ENCODE data around the gene MACROD2. TPM values are rescaled to one million over a fixed set of nuclear protein-coding genes. Genes with fewer than 3 reads are reported as not detected.

MACROD2 gene
- polyA plus RNA-seq, 1 donor from 2014 or later, result 23.2 TPM

DNA sequence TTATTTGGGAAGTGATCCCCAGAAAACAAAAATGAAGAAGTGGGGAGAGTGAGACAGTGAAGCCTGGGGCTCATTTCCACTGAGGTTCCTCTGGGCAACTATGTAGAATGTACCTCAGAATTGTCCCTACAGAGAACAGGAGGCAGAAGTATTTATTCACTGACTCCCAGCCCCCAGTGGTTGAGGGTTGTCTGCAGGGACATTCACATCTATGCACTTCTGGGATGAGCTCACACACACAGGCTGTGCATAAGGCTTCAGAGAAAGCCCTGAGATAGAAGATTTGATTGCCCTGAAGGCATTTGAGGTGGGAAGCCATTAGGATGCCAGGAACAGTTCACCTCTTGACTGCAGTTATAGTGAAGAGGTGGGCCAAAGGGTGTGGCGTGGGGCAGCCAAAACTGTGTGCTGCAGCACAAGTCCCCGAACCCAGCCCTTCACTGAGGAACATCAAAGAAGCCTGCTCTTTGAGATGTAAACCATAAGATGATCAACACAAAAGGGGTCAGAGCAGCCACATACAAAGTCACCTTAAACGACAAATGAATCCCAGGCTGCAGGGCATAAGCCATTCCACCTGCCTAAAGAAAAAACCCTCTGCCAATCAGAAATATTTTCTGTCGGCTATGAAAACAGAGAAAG is 1195.9 kb downstream of the MACROD2 start:
- Histone ChIP-seq H2AFZ (ENCODE audit: low read depth, low read length) (no peak overlapping the region), H4K20me1 (ENCODE audit: insufficient read depth) (no peaks in the 10 kb centered on the region), H3K4me2 (ENCODE audit: low read length) (no peak overlapping the region), H3K4me3 (ENCODE audit: low read length) (no peak overlapping the region), H3K79me2 (replicated peaks; ENCODE audit: insufficient read depth, low read length) (no peaks in the 10 kb centered on the region), H3K27ac (ENCODE audit: low read length) (no peak overlapping the region), H3K27me3 (ENCODE audit: insufficient read depth, low read depth, low read length) (no peaks in the 10 kb centered on the region), H3K36me3 (ENCODE audit: insufficient read depth, low read length) (no peaks in the 10 kb centered on the region), H3K9me3 (ENCODE audit: low read length) (no peaks in the 10 kb centered on the region), H3K9me2 (ENCODE audit: insufficient read depth, low read length) (no peaks in the 10 kb centered on the region), H3K9ac (ENCODE audit: low read length) (no peak overlapping the region), H3F3A (ENCODE audit: insufficient read depth, low read length, poor library complexity, severe bottlenecking) (no peaks in the 10 kb centered on the region)
- TF ChIP-seq RAD21 (conservative IDR thresholded peaks at IDR 0.05) (no peak), MXI1 (conservative IDR thresholded peaks at IDR 0.05; ENCODE audit: poor library complexity, severe bottlenecking) (no peak), SMC3 (conservative IDR thresholded peaks at IDR 0.05; ENCODE audit: poor library complexity) (no peak), EZH2 (IDR thresholded peaks at IDR 0.05; ENCODE audit: borderline replicate concordance, insufficient read depth, low read length, poor library complexity, severe bottlenecking) (no peak)
- TF ChIP-seq, protein P1, sequence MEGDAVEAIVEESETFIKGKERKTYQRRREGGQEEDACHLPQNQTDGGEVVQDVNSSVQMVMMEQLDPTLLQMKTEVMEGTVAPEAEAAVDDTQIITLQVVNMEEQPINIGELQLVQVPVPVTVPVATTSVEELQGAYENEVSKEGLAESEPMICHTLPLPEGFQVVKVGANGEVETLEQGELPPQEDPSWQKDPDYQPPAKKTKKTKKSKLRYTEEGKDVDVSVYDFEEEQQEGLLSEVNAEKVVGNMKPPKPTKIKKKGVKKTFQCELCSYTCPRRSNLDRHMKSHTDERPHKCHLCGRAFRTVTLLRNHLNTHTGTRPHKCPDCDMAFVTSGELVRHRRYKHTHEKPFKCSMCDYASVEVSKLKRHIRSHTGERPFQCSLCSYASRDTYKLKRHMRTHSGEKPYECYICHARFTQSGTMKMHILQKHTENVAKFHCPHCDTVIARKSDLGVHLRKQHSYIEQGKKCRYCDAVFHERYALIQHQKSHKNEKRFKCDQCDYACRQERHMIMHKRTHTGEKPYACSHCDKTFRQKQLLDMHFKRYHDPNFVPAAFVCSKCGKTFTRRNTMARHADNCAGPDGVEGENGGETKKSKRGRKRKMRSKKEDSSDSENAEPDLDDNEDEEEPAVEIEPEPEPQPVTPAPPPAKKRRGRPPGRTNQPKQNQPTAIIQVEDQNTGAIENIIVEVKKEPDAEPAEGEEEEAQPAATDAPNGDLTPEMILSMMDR (IDR thresholded peaks at IDR 0.05; ENCODE audit: poor library complexity, severe bottlenecking), result no peak
- TF ChIP-seq, protein P2, sequence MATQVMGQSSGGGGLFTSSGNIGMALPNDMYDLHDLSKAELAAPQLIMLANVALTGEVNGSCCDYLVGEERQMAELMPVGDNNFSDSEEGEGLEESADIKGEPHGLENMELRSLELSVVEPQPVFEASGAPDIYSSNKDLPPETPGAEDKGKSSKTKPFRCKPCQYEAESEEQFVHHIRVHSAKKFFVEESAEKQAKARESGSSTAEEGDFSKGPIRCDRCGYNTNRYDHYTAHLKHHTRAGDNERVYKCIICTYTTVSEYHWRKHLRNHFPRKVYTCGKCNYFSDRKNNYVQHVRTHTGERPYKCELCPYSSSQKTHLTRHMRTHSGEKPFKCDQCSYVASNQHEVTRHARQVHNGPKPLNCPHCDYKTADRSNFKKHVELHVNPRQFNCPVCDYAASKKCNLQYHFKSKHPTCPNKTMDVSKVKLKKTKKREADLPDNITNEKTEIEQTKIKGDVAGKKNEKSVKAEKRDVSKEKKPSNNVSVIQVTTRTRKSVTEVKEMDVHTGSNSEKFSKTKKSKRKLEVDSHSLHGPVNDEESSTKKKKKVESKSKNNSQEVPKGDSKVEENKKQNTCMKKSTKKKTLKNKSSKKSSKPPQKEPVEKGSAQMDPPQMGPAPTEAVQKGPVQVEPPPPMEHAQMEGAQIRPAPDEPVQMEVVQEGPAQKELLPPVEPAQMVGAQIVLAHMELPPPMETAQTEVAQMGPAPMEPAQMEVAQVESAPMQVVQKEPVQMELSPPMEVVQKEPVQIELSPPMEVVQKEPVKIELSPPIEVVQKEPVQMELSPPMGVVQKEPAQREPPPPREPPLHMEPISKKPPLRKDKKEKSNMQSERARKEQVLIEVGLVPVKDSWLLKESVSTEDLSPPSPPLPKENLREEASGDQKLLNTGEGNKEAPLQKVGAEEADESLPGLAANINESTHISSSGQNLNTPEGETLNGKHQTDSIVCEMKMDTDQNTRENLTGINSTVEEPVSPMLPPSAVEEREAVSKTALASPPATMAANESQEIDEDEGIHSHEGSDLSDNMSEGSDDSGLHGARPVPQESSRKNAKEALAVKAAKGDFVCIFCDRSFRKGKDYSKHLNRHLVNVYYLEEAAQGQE (IDR thresholded peaks at IDR 0.05; ENCODE audit: borderline replicate concordance), result no peak

DNA sequence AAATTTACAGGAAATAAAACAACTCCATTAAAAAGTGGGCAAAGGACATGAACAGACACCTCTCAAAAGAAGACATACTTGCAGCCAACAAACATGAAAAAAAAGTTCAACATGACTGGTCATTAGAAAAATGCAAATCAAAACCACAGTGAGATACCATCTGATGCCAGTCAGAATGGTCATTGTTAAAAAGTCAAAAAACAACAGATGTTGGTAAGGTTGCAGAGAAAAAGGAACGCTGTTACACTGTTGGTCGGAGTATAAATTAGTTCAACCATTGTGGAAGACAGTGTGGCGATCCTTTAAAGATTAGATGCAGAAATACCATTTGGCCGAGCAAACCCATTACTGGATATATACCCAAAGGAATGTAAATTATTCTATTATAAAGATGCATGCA is 1200.1 kb downstream of the MACROD2 start:
- Histone ChIP-seq H3K27me3 (ENCODE audit: insufficient read depth, low read depth, low read length) (no peaks in the 10 kb centered on the region), H3K36me3 (ENCODE audit: insufficient read depth, low read length) (no peaks in the 10 kb centered on the region), H3K4me3 (ENCODE audit: low read length) (no peak overlapping the region), H3K27ac (ENCODE audit: low read length) (no peak overlapping the region), H2AFZ (ENCODE audit: low read depth, low read length) (no peak overlapping the region), H3K9me3 (ENCODE audit: low read length) (no peaks in the 10 kb centered on the region), H3F3A (ENCODE audit: insufficient read depth, low read length, poor library complexity, severe bottlenecking) (no peaks in the 10 kb centered on the region), H3K9me2 (ENCODE audit: insufficient read depth, low read length) (no peaks in the 10 kb centered on the region), H4K20me1 (ENCODE audit: insufficient read depth) (no peaks in the 10 kb centered on the region), H3K9ac (ENCODE audit: low read length) (no peak overlapping the region), H3K79me2 (replicated peaks; ENCODE audit: insufficient read depth, low read length) (no peaks in the 10 kb centered on the region), H3K4me2 (ENCODE audit: low read length) (no peak overlapping the region)
- no peak for TF ChIP-seq SMC3 (conservative IDR thresholded peaks at IDR 0.05; ENCODE audit: poor library complexity)
- TF ChIP-seq, protein P1 (IDR thresholded peaks at IDR 0.05; ENCODE audit: poor library complexity, severe bottlenecking), result no peak
- TF ChIP-seq, protein P2 (IDR thresholded peaks at IDR 0.05; ENCODE audit: borderline replicate concordance), result no peak
- no peak for TF ChIP-seq RAD21 (conservative IDR thresholded peaks at IDR 0.05)
- TF ChIP-seq MXI1 (conservative IDR thresholded peaks at IDR 0.05; ENCODE audit: poor library complexity, severe bottlenecking), result no peak
- TF ChIP-seq EP300 (conservative IDR thresholded peaks at IDR 0.05; ENCODE audit: poor library complexity, severe bottlenecking), result no peak
- TF ChIP-seq EZH2 (IDR thresholded peaks at IDR 0.05; ENCODE audit: borderline replicate concordance, insufficient read depth, low read length, poor library complexity, severe bottlenecking), result no peak
- TF ChIP-seq TAF1 (IDR thresholded peaks at IDR 0.05; ENCODE audit: low read depth), result no peak
- no peak for TF ChIP-seq POLR2AphosphoS5 (IDR thresholded peaks at IDR 0.05)
